Loucy (cell line): ENCODE measurements around the gene APOL2.

ENCODE experiments used
- EZH2phosphoT487 ChIP-seq: fragments of 200-600 bp; IDR thresholded peaks from 2 replicates; pipeline ENCODE4 v1.6.1; 2018; ENCODE audit warnings: antibody characterized with exemption, mild to moderate bottlenecking, moderate library complexity, borderline replicate concordance
- TF ChIP-seq, protein P1 (sequence below): fragments of 200-600 bp; sonication (generic); conservative IDR thresholded peaks from 2 replicates; pipeline ENCODE4 v1.5.1; 2014; ENCODE audit warnings: mild to moderate bottlenecking, antibody characterized with exemption, low read length

DNA sequence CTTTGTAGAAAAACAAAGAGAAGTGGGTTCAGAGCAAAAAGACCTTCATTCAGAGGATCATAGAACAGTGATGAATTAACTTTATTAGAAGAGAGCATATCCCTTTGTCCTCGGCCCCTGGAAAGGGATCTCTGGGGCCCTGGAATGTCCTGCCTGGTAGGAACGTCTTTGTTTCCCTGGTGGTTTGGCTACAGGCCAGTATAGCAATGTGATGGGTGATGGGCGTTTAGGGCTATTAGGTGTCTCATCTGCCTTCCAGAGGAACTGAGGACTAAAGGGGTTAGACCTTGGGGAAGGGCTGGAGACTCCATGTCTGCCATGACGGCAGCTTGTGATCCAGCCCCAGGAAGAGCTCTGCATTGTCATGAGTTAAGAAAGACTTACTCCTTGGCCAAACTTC is 46.8 kb downstream of the APOL2 start:
- TF ChIP-seq EZH2phosphoT487, result no peak
- TF ChIP-seq, protein P1, sequence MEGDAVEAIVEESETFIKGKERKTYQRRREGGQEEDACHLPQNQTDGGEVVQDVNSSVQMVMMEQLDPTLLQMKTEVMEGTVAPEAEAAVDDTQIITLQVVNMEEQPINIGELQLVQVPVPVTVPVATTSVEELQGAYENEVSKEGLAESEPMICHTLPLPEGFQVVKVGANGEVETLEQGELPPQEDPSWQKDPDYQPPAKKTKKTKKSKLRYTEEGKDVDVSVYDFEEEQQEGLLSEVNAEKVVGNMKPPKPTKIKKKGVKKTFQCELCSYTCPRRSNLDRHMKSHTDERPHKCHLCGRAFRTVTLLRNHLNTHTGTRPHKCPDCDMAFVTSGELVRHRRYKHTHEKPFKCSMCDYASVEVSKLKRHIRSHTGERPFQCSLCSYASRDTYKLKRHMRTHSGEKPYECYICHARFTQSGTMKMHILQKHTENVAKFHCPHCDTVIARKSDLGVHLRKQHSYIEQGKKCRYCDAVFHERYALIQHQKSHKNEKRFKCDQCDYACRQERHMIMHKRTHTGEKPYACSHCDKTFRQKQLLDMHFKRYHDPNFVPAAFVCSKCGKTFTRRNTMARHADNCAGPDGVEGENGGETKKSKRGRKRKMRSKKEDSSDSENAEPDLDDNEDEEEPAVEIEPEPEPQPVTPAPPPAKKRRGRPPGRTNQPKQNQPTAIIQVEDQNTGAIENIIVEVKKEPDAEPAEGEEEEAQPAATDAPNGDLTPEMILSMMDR, result no peak
